Fibroblast of lung (primary cell): ENCODE data around the gene SLF2.

Source experiments
- CTCF ChIP-seq, 2 donors: IDR thresholded peaks in 1 of 2; conservative IDR thresholded peaks in 1 of 2; 1 replicate in 1 of 2; 2 replicates in 1 of 2; pipeline ENCODE4 v1.5.1; 2011 to 2012; ENCODE audit warnings: low read length in 2 of 2, control low read depth in 1 of 2, inconsistent platforms in 1 of 2, low read depth in 1 of 2, mild to moderate bottlenecking in 1 of 2
- EZH2 ChIP-seq: IDR thresholded peaks from 2 replicates; pipeline ENCODE4 v1.5.1; 2012; ENCODE audit warnings: low read length, control low read depth, mild to moderate bottlenecking; ENCODE audit errors: missing control alignments

GRCh38 chr10:100907175-100907574, 5.6 kb upstream of the SLF2 start:
- TF ChIP-seq CTCF (conservative IDR thresholded peaks at IDR 0.05 in 1 of 2, IDR thresholded peaks at IDR 0.05 in 1 of 2; ENCODE audit: low read depth in 1 of 2, low read length in 2 of 2) (no peak), EZH2 (no peak)
